Measurements from ENCODE around the gene GZMA. TPM values are rescaled to one million over a fixed set of nuclear protein-coding genes. Genes with fewer than 3 reads are reported as not detected.

The GZMA gene
- polyA plus RNA-seq, 1 donor (not counting 4 experiments of a cell fraction or from before 2014, with no cell fraction given) = not detected

- Histone ChIP-seq H3K9ac (ENCODE audit: control insufficient read depth, extremely low read depth, insufficient read depth, low read length) (no peak overlapping the region), H3K27ac (ENCODE audit: control insufficient read depth, insufficient read depth, low read length) (no peak overlapping the region), H4K20me1 (ENCODE audit: control insufficient read depth, extremely low read depth, insufficient read depth, low read length) (no peaks in the 10 kb centered on the region), H3K79me2 (ENCODE audit: control insufficient read depth, insufficient read depth, low read length) (no peaks in the 10 kb centered on the region), H3K27me3 (ENCODE audit: control insufficient read depth, extremely low read depth, insufficient read depth, low read length) (peaks cover 4% of the 10 kb centered on the region), H2AFZ (ENCODE audit: control insufficient read depth, low read length) (no peak overlapping the region), H3K4me3 (ENCODE audit: control insufficient read depth in 2 of 3, extremely low read depth in 1 of 3, insufficient read depth in 2 of 3, low read depth in 1 of 3, low read length in 3 of 3) (no peak overlapping the region), H3K9me1 (ENCODE audit: control insufficient read depth, extremely low read depth, insufficient read depth, low read length) (no peaks in the 10 kb centered on the region), H3K4me1 (ENCODE audit: control insufficient read depth, extremely low read depth, insufficient read depth, low read length) (no peaks in the 10 kb centered on the region), H3K4me2 (ENCODE audit: control insufficient read depth, extremely low read depth, insufficient read depth, low read depth, low read length) (no peak overlapping the region), H3K9me3 (ENCODE audit: control insufficient read depth, low read depth, low read length) (no peaks in the 10 kb centered on the region), H3K36me3 (ENCODE audit: control insufficient read depth in 2 of 2, extremely low read depth in 1 of 2, insufficient read depth in 2 of 2, low read length in 2 of 2) (no peaks in the 10 kb centered on the region)
- FAIRE-seq (no peak), DNase-seq (ENCODE audit: low read depth, low spot score) (no peak)
- TF ChIP-seq CTCF (optimal IDR thresholded peaks at IDR 0.05 in 1 of 3, IDR thresholded peaks at IDR 0.05 in 1 of 3, conservative IDR thresholded peaks at IDR 0.05 in 1 of 3; ENCODE audit: extremely low read depth in 1 of 3, insufficient read depth in 2 of 3, low read length in 3 of 3) (no peak), EZH2 (IDR thresholded peaks at IDR 0.05; ENCODE audit: low read length) (no peak)
- dilution Hi-C loops (cut with MboI; ENCODE audit: extremely low pct_ligation_motif_present, low sequenced_read_pairs) = no loop called here
These were observed 31.0 kb upstream of the GZMA start for GRCh38 chr5:55071413-55071812.

- Histone ChIP-seq H3K79me2 (ENCODE audit: control insufficient read depth, insufficient read depth, low read length) (no peaks in the 10 kb centered on the region), H3K4me3 (ENCODE audit: control insufficient read depth in 2 of 3, extremely low read depth in 1 of 3, insufficient read depth in 2 of 3, low read depth in 1 of 3, low read length in 3 of 3) (no peak overlapping the region), H3K4me2 (ENCODE audit: control insufficient read depth, extremely low read depth, insufficient read depth, low read depth, low read length) (no peak overlapping the region), H2AFZ (ENCODE audit: control insufficient read depth, low read length) (no peak overlapping the region), H3K27ac (ENCODE audit: control insufficient read depth, insufficient read depth, low read length) (no peak overlapping the region), H3K27me3 (ENCODE audit: control insufficient read depth, extremely low read depth, insufficient read depth, low read length) (peaks cover 4% of the 10 kb centered on the region), H3K36me3 (ENCODE audit: control insufficient read depth in 2 of 2, extremely low read depth in 1 of 2, insufficient read depth in 2 of 2, low read length in 2 of 2) (no peaks in the 10 kb centered on the region), H3K9me3 (ENCODE audit: control insufficient read depth, low read depth, low read length) (no peaks in the 10 kb centered on the region), H3K9me1 (ENCODE audit: control insufficient read depth, extremely low read depth, insufficient read depth, low read length) (no peaks in the 10 kb centered on the region), H3K9ac (ENCODE audit: control insufficient read depth, extremely low read depth, insufficient read depth, low read length) (no peak overlapping the region), H3K4me1 (ENCODE audit: control insufficient read depth, extremely low read depth, insufficient read depth, low read length) (no peaks in the 10 kb centered on the region), H4K20me1 (ENCODE audit: control insufficient read depth, extremely low read depth, insufficient read depth, low read length) (no peaks in the 10 kb centered on the region)
- dilution Hi-C loops (cut with MboI; ENCODE audit: extremely low pct_ligation_motif_present, low sequenced_read_pairs) = no loop called here
- TF ChIP-seq CTCF (optimal IDR thresholded peaks at IDR 0.05 in 1 of 3, IDR thresholded peaks at IDR 0.05 in 1 of 3, conservative IDR thresholded peaks at IDR 0.05 in 1 of 3; ENCODE audit: extremely low read depth in 1 of 3, insufficient read depth in 2 of 3, low read length in 3 of 3) (no peak), EZH2 (IDR thresholded peaks at IDR 0.05; ENCODE audit: low read length) (no peak)
- FAIRE-seq (no peak), DNase-seq (ENCODE audit: low read depth, low spot score) (no peak)
These were observed 29.8 kb upstream of the GZMA start for GRCh38 chr5:55072666-55073065.

Measured in keratinocyte (primary cell).